ENCODE measurements around the gene KLK13.

Gene KLK13

GRCh38 chr19:51091895-51092873 lies 27.3 kb upstream of the KLK13 start:
- no peak for DNase-seq

GRCh38 chr19:51091126-51091525 lies 26.2 kb upstream of the KLK13 start:
- DNase-seq = no peak

GRCh38 chr19:51090471-51090870 lies 25.6 kb upstream of the KLK13 start:
- DNase-seq = no peak

GRCh38 chr19:51089786-51090185 lies 24.9 kb upstream of the KLK13 start:
- no peak for DNase-seq

GRCh38 chr19:51086153-51086850 lies 21.4 kb upstream of the KLK13 start:
- DNase-seq = no peak

GRCh38 chr19:51084505-51084904 lies 19.6 kb upstream of the KLK13 start:
- no peak for DNase-seq

GRCh38 chr19:51083783-51084182 lies 18.9 kb upstream of the KLK13 start:
- no peak for DNase-seq

- no peak for DNase-seq
These were observed 18.3 kb upstream of the KLK13 start for GRCh38 chr19:51083181-51083580.

GRCh38 chr19:51082611-51083010 lies 17.7 kb upstream of the KLK13 start, which contains the start of gene KLK14:
Gene KLK14, minus strand, starts transcription at chr19:51082887. Its CDS starts 273 bp downstream, at chr19:51082614.
- no peak for DNase-seq

- DNase-seq = no peak
These were observed 16.6 kb upstream of the KLK13 start for GRCh38 chr19:51081476-51081875.

- no peak for DNase-seq
These were observed 14.7 kb upstream of the KLK13 start for GRCh38 chr19:51079481-51080110.

- DNase-seq = no peak
These were observed 13.8 kb upstream of the KLK13 start for GRCh38 chr19:51078731-51079130.

- no peak for DNase-seq
These were observed 13.2 kb upstream of the KLK13 start for GRCh38 chr19:51078104-51078503.

GRCh38 chr19:51076631-51077213 lies 11.8 kb upstream of the KLK13 start:
- DNase-seq = no peak

- no peak for DNase-seq
These were observed 11.1 kb upstream of the KLK13 start for GRCh38 chr19:51075998-51076397.

- DNase-seq = no peak
These were observed 6.2 kb upstream of the KLK13 start for GRCh38 chr19:51071095-51071405.

- no peak for DNase-seq
These were observed 5.6 kb upstream of the KLK13 start for GRCh38 chr19:51070334-51071094.

- DNase-seq = no peak
These were observed 1.7 kb upstream of the KLK13 start for GRCh38 chr19:51066393-51067186.

GRCh38 chr19:51065221-51065960 lies 499 bp upstream of the KLK13 start:
- no peak for DNase-seq

GRCh38 chr19:51063664-51064063 lies 1.2 kb downstream of the KLK13 start:
- no peak for DNase-seq

GRCh38 chr19:51060973-51061372 lies 3.9 kb downstream of the KLK13 start:
- DNase-seq = no peak

Data from HCEC 1CT (cell line).